HAP-1 (cell line): Measurements from ENCODE around the gene MUC5AC.

Experiments used
- DNase-seq, 2 experiments: peaks; one replicate each; pipeline ENCODE4 v3.0.0-alpha.2; 2016 to 2020; ENCODE audit warnings: low spot score in 2 of 2
- H3K27me3 ChIP-seq: fragments of 250-450 bp; sonication (Bioruptor Pico); 2 replicates; pipeline ENCODE4 v1.5.1; 2020; ENCODE audit warnings: low read depth, mild to moderate bottlenecking, moderate library complexity
- H3K36me3 ChIP-seq: fragments of 250-450 bp; sonication (Bioruptor Pico); replicated peaks from 2 replicates; pipeline ENCODE4 v1.5.1; 2020; ENCODE audit warnings: mild to moderate bottlenecking
- H3K4me1 ChIP-seq: fragments of 250-450 bp; sonication (Bioruptor Pico); 2 replicates; pipeline ENCODE4 v1.5.1; 2020; ENCODE audit warnings: mild to moderate bottlenecking
- H3K4me3 ChIP-seq: fragments of 250-450 bp; sonication (Bioruptor Pico); 2 replicates; pipeline ENCODE4 v1.5.1; 2020; ENCODE audit warnings: mild to moderate bottlenecking, moderate library complexity
- H3K9me3 ChIP-seq: fragments of 250-450 bp; sonication (Bioruptor Pico); 2 replicates; pipeline ENCODE4 v1.5.1; 2020; ENCODE audit warnings: mild to moderate bottlenecking, moderate library complexity
- in situ Hi-C: fragments of 300-500 bp; cut with MboI; formaldehyde crosslinking; loops from 3 replicates; pipeline ENCODE4 v1.14.3; 2020; ENCODE audit warnings: low sequenced_read_pairs, inconsistent platforms, mixed read lengths

Gene MUC5AC

DNA sequence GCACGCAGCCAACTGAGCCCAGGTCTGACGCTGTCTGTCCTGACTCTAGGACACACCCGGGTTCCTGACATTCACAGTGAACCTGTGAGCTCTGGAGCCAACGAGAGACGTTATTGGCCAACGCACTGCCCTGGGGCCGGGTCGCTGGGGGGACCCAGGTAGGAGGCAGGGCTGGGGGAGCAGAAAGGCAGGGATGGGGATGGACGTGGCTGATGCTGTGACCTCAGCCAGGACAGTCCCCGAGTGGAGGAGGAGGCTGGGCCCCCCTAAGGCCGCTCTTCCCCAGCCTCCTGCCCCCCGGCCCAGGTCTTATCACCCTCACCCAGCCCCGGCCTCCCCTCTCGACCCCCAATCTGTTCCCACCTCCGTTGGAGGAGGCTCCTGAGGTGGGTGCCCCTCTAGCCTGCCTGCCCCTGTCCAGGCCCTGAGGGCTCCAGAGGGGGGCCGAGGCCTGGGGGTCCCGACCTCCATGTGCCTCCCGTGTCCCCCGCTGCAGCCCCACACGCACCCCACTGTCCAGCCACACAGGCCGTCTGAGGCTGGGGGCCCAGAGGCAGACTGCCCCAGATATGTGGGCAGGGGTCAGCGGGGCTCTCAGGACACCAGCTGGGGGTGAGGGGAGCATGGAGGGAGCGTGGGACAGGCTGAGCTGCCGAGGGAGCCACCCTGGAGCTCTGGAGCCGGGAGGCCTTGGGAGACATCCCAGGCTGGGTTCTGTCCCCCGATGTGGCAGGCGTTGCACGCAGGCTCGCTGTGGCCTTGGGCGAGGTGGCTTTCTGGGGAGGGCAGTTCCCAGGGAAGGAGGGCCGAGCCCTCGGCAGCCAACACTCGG, 29.2 kb upstream of the MUC5AC start:
- DNase-seq: peak in 1 of 2 experiments; percentile 3
- Histone ChIP-seq H3K27me3 (no peaks in the 10 kb centered on the region; the same call in 1 of the 2 replicates), H3K36me3 (no peaks in the 10 kb centered on the region), H3K9me3 (no peaks in the 10 kb centered on the region), H3K4me3 (no peak overlapping the region), H3K4me1 (no peaks in the 10 kb centered on the region)
- in situ Hi-C loops: no loop called here

DNA sequence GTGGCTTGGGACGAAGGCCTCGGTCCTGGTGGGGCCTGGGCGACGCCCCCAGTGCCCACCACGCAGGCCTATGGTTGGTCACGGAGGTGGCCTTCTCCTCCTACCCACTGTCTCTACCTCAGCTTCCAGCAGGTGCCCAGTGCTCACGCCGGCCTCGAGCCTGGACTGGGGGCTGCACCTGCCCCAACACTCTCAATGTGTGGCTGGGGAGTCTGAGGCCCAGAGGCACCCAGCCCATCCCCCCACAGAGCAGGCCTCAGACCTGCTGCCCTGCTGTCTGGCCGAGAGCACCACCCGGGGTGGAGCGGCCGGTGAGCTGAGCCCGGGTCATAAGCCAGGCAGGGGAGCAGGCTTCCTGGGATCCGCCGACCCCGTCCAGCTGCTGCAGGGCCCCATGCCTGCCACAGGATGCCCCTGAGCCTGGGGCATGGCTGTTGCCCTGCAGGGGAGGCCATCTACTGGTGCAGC, 28.6 kb upstream of the MUC5AC start:
- in situ Hi-C loops: no loop called here
- no peaks in the 10 kb centered on the region for H3K4me1 ChIP-seq

DNA sequence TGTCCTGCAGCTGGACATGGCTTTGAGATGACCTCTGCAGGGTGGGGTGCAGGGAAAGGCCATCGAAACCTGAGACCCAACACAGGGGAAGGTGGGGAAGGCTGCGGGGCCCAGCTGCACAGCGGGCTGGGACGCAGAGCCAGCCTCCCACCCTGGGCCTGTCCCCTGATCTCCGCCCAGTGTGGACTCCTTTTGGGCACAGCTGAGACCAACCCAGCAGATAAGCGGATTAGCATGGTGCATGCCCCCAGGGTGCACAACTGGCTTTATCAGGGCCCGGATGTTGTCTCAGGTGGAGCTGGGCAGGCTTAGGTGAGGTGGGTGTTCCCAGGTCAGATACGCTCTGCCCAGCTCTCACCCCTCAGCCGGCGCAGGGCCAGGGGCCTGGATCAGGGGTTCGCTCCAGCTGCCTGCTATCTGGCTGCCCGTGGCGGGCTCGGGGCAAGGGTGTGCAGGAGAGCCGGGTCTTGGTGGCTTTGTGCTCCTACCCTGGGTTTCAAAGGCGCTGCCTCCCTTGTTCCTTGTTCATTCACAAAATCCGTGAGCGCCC, 28.1 kb upstream of the MUC5AC start:
- peak in 1 of 2 experiments; percentile 5 for DNase-seq
- in situ Hi-C loops: no loop called here
- Histone ChIP-seq H3K4me1 (no peaks in the 10 kb centered on the region), H3K27me3 (no peaks in the 10 kb centered on the region; the same call in 1 of the 2 replicates), H3K36me3 (no peaks in the 10 kb centered on the region), H3K4me3 (no peak overlapping the region), H3K9me3 (0 out of 2 replicates have a peak, but pooled peaks cover 3% of the 10 kb centered on the region)

More for the DNA sequence above, 28.6 kb upstream of the MUC5AC start:
- Histone ChIP-seq H3K36me3 (no peaks in the 10 kb centered on the region), H3K9me3 (0 out of 2 replicates have a peak, but pooled peaks cover under 1% of the 10 kb centered on the region), H3K27me3 (no peaks in the 10 kb centered on the region; the same call in 1 of the 2 replicates), H3K4me3 (no peak overlapping the region)
- no peak for DNase-seq

DNA sequence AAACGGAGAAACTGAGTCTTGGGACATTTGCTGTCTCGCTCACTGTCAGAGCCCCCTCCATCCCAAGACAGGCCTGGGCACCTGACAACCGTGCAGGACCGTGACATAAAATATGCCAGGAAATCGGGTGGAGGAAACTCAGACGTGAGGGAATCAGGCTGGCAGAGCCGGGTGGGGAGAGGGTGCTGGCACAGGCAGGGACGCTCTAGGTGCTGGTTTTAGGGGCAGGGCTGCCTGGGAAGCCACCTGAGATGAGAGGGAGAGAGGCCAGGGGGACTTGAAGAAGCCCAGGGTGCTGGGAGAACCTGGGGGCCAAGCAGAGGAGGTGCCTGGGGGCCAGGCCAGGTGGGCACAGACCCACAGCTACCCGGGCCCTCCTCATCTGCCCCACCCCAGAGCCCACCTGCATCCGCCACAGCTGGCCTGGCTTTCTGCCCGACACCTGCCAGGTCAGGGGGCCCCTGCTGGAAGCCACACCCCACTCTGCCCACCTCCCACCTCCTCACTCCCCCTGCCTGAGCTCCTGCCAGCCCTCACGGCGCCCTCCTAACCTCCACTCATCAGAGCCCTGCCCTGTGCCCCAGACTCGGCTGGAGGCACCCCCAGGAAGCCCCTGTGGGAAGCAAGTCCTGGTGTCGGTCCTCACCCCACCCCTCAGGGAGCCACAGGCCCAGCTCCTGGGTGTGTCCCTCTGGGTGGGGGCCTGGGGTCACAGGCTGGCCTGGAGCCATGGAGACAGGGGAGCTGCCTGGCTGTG, 27.3 kb upstream of the MUC5AC start:
- H3K4me1 ChIP-seq: no peaks in the 10 kb centered on the region
- no peak overlapping the region for H3K4me3 ChIP-seq
- H3K27me3 ChIP-seq: no peaks in the 10 kb centered on the region; the same call in 1 of the 2 replicates
- H3K9me3 ChIP-seq: 0 out of 2 replicates have a peak, but pooled peaks cover 3% of the 10 kb centered on the region
- in situ Hi-C loops: no loop called here
- H3K36me3 ChIP-seq: no peaks in the 10 kb centered on the region
- DNase-seq: no peak

DNA sequence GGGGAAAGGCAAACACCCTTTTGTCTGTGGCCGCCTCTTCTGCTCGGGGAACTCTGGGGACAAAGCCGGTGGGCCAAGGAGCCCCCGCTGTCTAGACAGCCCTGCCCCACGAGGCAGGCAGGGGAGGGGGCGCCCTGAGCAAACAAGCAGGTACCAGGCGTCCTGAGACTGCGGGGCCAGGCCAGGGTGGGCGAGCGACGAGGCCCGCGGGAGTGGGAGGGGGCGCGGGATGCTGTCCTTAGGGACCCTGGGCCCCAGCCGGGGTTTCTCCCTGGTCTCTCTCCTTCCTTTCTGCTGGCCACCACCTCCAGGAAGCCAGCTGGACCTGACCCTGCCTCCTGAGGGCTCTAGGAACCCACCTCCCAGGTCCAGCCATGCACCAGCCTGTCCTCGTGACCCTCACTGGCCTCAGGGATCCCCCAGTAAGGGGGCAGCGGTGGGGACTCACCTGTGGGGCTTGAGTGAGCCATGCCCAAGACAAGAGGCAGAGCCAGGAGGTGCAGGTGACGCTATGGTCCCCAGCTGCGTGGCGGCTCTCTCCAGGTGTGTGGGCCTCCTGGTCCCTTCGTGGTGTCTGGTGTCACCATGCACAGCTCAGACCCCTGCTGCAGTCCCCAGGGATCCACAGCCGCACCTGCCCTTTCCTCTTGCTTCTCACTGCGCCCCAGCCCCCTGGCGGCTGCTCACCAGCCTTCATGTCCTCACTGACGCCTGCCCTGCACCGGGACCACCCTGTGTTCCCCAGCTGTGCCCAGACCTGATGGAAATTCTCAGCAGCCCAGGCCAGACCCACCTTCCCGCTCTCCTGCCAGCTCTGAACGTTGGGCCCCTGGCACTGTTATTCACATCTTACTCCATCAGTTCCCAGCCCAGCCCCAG, 26.5 kb upstream of the MUC5AC start:
- H3K27me3 ChIP-seq: no peaks in the 10 kb centered on the region; the same call in 1 of the 2 replicates
- in situ Hi-C loops: no loop called here

DNA sequence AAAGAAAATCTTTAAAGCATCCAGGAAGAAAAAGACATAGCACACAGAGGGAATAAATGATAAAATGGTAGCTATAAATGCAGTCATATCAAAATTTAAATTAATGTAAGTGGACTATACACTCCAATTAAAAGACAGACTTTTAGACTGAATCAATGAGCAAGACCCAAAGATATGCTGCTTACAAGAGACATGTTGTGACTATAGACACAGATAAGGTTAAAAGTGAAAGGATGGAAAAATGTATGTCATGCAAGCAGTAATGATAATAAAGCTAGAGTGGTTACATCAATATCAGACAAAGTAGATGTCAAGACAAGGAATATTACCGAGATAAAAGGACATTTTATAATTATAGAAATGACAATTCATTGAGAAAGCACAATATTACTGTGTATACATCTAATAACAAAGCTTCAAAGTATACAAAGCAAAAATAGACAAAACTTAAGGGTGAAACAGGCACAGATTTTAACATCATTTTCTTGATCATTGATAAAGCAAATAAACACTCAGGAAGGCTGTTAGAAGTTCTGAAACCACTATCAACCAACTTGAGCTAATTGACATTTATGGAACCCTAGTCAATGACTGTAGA, 22.8 kb upstream of the MUC5AC start:
- no peak for DNase-seq
- no peak overlapping the region for H3K4me3 ChIP-seq
- no peaks in the 10 kb centered on the region for H3K4me1 ChIP-seq
- peaks cover 5% of the 10 kb centered on the region; the same call in 1 of the 2 replicates for H3K27me3 ChIP-seq
- H3K9me3 ChIP-seq: 0 out of 2 replicates have a peak, but pooled peaks cover 3% of the 10 kb centered on the region
- no peaks in the 10 kb centered on the region for H3K36me3 ChIP-seq
- in situ Hi-C loops: no loop called here

More for the DNA sequence above, 26.5 kb upstream of the MUC5AC start:
- Histone ChIP-seq H3K4me1 (no peaks in the 10 kb centered on the region), H3K9me3 (0 out of 2 replicates have a peak, but pooled peaks cover 3% of the 10 kb centered on the region), H3K4me3 (no peak overlapping the region), H3K36me3 (no peaks in the 10 kb centered on the region)
- DNase-seq: peak in 1 of 2 experiments; percentile 6

DNA sequence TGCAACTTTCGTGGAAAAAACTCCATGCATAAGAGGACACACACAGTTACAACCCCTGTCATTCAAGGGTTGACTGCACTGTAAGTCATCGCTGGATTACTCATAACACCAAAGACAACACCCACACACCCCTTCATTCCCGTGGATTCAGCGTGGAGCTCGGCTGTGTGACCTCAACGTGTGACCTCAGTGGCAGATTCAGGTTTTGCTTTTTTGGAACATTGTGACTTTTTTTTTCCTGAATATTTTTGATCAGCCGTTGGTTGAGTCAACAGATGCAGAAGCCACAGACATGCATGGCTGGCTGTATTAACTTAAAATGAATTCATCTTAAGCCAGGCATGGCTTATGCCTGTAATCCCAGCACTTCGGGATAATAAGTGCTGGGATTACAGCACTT, 19.7 kb upstream of the MUC5AC start:
- in situ Hi-C loops: no loop called here
- H3K27me3 ChIP-seq: peaks cover 5% of the 10 kb centered on the region; the same call in 1 of the 2 replicates
- no peak for DNase-seq

DNA sequence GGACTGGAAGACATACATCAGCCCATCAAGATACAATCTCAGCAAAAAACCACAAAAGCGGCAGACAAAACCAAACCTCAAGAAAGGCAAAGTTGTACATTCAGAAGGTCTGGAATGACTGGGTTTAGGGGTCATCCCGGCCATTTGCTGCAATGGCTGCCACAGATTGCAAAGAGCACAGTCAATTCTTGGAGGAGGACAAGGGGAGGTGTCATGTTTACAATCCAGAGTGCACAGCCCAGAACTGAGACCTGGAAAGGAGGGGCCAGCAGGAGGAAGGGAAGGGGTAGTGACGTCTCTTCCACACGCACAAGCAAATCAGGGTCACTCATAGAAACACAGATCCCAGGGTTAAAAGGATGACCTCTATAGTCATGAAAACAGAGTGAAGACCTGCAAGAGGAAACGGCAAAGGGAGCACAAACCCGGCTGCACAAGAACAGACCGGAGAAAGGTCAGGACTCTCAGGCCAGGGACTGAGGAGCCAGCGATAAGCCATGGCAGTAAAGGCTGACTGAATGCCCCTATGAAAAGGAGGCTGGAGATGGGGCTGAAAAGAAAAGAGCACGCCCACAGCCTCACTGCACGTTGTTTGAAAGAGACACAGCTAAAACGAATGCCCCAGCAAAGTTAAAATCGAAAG, 18.2 kb upstream of the MUC5AC start:
- H3K27me3 ChIP-seq: peaks cover 5% of the 10 kb centered on the region; the same call in 1 of the 2 replicates
- H3K4me3 ChIP-seq: no peak overlapping the region
- DNase-seq: no peak
- H3K4me1 ChIP-seq: no peaks in the 10 kb centered on the region
- 0 out of 2 replicates have a peak, but pooled peaks cover 2% of the 10 kb centered on the region for H3K9me3 ChIP-seq
- in situ Hi-C loops: no loop called here
- no peaks in the 10 kb centered on the region for H3K36me3 ChIP-seq

More for the DNA sequence above, 19.7 kb upstream of the MUC5AC start:
- Histone ChIP-seq H3K4me3 (no peak overlapping the region), H3K36me3 (no peaks in the 10 kb centered on the region), H3K9me3 (0 out of 2 replicates have a peak, but pooled peaks cover 6% of the 10 kb centered on the region), H3K4me1 (no peaks in the 10 kb centered on the region)

DNA sequence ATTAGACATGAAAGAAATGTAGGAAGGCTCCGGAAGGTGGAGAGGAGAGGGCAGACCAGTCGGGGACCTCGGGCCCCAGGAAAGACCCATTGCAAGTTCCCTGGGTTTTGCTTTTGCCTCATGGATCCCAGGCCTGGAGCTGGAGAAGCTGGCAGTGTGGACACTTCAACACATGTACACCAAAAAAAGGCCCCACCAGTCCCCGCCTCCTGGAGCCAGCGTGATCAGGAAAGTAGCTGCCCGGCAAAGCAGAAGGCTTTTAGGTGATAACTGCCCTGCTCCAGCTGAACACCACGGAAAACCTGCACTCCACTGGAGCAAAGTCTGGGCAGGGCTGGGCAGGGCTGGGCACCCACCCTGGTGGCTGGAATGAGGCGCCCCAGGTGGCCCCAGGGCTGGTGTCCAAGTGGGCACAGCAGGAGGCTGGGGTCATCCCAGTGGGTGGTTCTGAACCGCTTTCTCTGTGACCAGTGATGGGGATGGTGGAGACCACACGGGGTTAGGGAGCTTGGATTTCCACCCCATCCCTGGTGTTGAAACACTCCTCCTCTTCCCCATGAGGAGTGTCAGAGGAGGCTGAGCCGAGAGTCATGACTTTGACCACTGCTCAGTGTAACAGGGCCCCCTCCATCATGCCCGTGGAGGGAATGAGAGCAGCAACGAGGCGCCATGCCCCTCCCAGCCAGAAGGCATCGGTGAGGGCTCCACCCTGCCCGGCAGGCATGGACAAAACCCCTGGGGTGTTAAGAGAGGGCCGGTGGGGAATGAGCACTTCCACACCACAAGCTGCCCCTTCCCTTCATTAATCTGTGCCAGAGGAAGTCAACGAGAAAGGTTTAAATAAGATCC, 16.9 kb upstream of the MUC5AC start:
- in situ Hi-C loops: no loop called here
- no peaks in the 10 kb centered on the region for H3K4me1 ChIP-seq

DNA sequence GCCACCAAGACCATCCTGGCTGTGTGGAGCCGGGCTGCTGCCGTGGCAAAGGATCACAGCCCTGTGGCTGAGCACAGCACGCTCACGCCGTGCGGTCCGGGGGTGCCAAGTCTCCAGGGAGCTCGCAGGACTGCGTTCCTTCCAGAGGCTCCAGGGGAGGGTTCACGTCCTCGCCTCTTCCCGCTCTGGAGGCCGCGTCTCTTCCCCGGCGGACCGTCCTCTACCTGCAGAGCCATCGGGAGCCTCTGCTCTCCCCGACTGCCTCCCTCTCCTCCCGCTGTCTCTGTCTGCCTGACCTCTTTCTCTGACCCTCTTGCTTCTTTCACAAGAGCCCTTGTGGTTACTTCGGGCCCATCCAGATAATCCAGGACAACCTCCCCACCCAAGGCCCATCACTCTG, 11.4 kb upstream of the MUC5AC start:
- 0 out of 2 replicates have a peak, but pooled peaks cover 2% of the 10 kb centered on the region for H3K9me3 ChIP-seq
- no peaks in the 10 kb centered on the region for H3K27me3 ChIP-seq
- H3K4me3 ChIP-seq: no peak overlapping the region
- no peak for DNase-seq
- in situ Hi-C loops: no loop called here
- H3K36me3 ChIP-seq: no peaks in the 10 kb centered on the region
- no peaks in the 10 kb centered on the region for H3K4me1 ChIP-seq

More for the DNA sequence above, 16.9 kb upstream of the MUC5AC start:
- H3K9me3 ChIP-seq: 0 out of 2 replicates have a peak, but pooled peaks cover 2% of the 10 kb centered on the region
- peaks cover 5% of the 10 kb centered on the region; the same call in 1 of the 2 replicates for H3K27me3 ChIP-seq
- no peaks in the 10 kb centered on the region for H3K36me3 ChIP-seq
- DNase-seq: peak in 1 of 2 experiments; percentile 5
- no peak overlapping the region for H3K4me3 ChIP-seq

DNA sequence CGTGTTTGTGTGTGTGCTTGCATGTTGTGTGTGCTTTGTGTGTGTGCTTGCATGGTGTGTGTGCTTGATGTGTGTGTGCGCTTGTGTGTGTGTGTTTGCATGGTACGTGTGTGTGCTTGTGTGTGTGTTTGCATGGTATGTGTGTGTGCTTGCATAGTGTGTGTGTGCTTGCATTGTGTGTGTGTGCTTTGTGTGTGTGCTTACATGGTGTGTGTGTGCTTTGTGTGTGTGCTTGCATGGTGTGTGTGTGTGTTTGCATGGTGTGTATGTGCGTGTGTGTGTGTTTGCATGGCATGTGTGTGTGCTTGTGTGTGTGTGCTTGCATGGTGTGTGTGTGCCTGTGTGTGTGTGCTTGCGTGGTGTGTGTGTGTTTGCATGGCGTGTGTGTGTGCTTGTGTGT, 10.0 kb upstream of the MUC5AC start:
- Histone ChIP-seq H3K36me3 (no peaks in the 10 kb centered on the region), H3K4me3 (no peak overlapping the region), H3K9me3 (no peaks in the 10 kb centered on the region), H3K27me3 (no peaks in the 10 kb centered on the region), H3K4me1 (no peaks in the 10 kb centered on the region)
- in situ Hi-C loops: no loop called here
- no peak for DNase-seq
